Measurements from ENCODE around the gene CNNM4. TPM values are rescaled to one million over a fixed set of nuclear protein-coding genes. Genes with fewer than 3 reads are reported as not detected.

CNNM4 gene
- total RNA-seq, 1 experiment from 2014 or later = 14.0 TPM

DNA sequence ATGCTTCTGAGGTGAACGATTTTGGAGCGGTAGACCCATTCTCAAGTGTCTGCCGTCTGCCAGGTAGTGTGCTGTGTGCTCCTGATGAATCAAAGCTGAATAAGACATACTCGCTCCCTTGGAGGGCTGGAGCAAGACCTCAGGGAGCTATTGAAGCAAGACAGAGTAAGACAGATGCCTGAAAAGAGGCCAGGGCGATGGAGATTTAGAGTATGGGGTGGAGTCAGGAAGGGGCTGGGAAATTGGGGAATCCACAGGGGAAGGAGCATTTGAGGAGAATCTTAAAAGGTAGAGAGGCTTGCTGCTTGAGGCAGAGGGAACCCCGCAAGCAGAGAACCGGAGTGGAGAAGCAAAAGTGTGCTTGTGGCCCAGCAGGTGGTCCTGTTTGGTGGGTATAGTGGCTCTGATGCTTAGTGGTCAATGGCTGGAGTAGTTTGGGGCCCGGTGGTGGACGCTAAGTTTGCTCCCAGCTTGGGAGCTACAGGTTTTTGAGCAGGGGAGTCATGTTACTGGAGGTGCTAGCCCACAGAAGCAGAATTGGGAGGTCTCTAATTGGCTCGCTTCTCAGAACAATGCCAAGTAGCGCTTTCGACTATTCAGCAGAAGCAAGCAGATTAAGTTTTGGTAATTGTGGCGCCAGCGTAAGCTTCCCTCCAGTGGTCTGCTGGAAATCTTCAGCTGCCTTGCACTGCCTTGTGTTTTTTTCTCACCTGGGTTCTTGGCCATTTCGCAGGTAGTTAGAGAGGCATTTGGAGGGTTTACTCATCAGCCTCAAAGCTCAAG is 2.0 kb downstream of the CNNM4 start (continued):
- TF ChIP-seq ATF3 (CRISPR knock-in tag; conservative IDR thresholded peaks at IDR 0.05) = no peak
- TF ChIP-seq NR1H2 (CRISPR knock-in tag; IDR thresholded peaks at IDR 0.05) = no peak

DNA sequence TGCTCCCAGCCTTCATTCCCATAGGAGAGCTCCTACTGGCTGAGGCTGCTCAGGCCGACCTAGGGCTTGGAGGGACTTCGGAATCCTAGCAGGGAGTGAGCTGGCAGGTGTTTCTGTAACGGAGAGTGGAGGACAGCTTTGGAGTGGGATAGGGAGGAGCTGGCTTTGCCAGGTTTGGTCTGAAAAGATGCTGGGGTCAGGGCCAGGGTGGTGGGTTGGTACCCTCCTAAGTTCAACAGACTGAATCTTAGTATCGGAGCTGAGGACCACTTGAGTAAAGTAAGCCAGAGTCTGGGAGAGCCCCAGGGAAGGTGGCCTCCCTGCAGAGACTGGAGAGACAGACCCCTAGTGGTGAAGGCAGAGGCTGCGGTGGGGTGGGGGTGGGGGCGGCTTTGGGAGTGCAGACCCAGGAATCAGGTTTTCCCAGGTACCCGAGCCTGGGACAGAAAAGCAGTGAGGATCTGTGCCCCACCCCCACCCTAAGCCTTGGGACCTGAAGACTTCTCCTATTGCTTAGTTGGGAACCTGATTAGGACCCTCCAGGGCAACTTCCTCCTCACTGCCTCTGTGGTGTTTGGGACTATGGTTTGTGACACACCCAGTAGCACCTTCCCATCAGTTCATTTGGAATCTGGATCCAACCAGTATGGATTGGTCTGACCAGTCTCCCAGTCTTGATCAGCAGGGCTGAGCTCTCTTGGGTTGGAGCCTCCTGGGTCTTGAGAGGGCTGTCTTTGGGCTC is 3.0 kb downstream of the CNNM4 start:
- no peak for TF ChIP-seq GTF2I (CRISPR knock-in tag; conservative IDR thresholded peaks at IDR 0.05)
- TF ChIP-seq, protein P1, sequence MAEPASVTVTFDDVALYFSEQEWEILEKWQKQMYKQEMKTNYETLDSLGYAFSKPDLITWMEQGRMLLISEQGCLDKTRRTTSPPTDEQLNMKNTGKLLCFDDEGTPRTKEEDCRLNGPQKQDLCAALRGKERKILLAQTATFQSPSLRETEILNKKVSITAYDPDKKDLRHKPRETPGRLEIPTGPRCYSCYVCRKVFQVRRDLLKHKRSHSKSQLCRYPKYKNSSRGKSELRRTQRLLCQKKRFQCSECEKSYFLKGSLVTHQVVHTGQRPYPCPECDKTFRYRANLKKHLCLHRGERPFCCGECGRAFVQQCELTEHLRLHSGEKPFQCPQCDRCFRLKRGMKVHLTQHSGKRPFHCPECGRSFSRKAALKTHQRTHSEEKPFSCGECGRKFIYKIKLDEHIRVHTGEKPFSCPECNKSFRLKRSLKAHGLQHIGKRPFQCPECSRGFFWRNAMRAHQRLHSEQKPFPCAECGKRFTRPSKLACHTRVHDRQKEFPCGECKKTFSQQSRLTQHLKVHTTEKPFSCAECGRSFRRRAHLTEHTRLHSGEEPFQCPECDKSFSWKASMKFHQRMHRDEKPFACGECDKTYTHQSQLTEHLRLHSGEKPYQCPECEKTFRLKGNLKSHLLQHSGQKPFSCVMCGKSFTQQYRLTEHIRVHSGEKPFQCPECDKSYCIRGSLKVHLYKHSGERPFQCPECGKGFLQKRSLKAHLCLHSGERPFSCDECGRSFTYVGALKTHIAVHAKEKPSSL (CRISPR knock-in tag; conservative IDR thresholded peaks at IDR 0.05) = no peak
- 0 out of 2 replicates have a peak, but pooled peaks have one; percentile 19 for TF ChIP-seq MAX (CRISPR knock-in tag; IDR thresholded peaks at IDR 0.05)
- no peak for TF ChIP-seq SOX15 (CRISPR knock-in tag; IDR thresholded peaks at IDR 0.05)
- peak; percentile 11; the same call in 1 of the 2 replicates for TF ChIP-seq GABPB1 (CRISPR knock-in tag; IDR thresholded peaks at IDR 0.05)
- no peak for TF ChIP-seq PRRX2 (CRISPR knock-in tag; IDR thresholded peaks at IDR 0.05)
- TF ChIP-seq, protein P2, sequence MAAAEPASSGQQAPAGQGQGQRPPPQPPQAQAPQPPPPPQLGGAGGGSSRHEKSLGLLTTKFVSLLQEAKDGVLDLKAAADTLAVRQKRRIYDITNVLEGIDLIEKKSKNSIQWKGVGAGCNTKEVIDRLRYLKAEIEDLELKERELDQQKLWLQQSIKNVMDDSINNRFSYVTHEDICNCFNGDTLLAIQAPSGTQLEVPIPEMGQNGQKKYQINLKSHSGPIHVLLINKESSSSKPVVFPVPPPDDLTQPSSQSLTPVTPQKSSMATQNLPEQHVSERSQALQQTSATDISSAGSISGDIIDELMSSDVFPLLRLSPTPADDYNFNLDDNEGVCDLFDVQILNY (CRISPR knock-in tag; IDR thresholded peaks at IDR 0.05) = no peak
- ATAC-seq (peak; percentile 3; the same call in 1 of the 2 replicates), DNase-seq (ENCODE audit: low spot score) (peak; percentile 29)
- Mint-ChIP-seq H3K4me3 (peak overlapping the region; percentile 67), H3K36me3 (no peaks in the 10 kb centered on the region), H3K9me3 (no peaks in the 10 kb centered on the region), H3K27me3 (ENCODE audit: low read depth) (peaks cover 16% of the 10 kb centered on the region), H3K27ac (peak overlapping the region; percentile 86), H3K4me1 (peaks cover 51% of the 10 kb centered on the region)
- ChIA-PET POLR2A (interaction anchor here (0.9 to 1.8 kb wide), 2 partner anchors 10 to 53 kb away, joined by 4 to 6 read pairs; no protein-coding TSS in a partner anchor), CTCF (interaction anchor here (0.6 to 4.7 kb wide), 30 partner anchors 11 to 237 kb away, joined by 3 to 37 read pairs (median 4); partner anchors contain the start of genes ANKRD39, CNNM3, KANSL3 and LMAN2L)

- peak overlapping the region; percentile 54 for H3K27ac Mint-ChIP-seq
- DNase-seq (ENCODE audit: low spot score) = peak; percentile 32
- TF ChIP-seq RORB (CRISPR knock-in tag; IDR thresholded peaks at IDR 0.05) (no peak), PRDM15 (CRISPR knock-in tag; IDR thresholded peaks at IDR 0.05) (no peak), ZNF138 (CRISPR knock-in tag; conservative IDR thresholded peaks at IDR 0.05) (no peak), ATF3 (CRISPR knock-in tag; conservative IDR thresholded peaks at IDR 0.05) (no peak), ATF6 (CRISPR knock-in tag; IDR thresholded peaks at IDR 0.05) (no peak), ZBTB43 (CRISPR knock-in tag; IDR thresholded peaks at IDR 0.05) (no peak)
- TF ChIP-seq, protein P3, sequence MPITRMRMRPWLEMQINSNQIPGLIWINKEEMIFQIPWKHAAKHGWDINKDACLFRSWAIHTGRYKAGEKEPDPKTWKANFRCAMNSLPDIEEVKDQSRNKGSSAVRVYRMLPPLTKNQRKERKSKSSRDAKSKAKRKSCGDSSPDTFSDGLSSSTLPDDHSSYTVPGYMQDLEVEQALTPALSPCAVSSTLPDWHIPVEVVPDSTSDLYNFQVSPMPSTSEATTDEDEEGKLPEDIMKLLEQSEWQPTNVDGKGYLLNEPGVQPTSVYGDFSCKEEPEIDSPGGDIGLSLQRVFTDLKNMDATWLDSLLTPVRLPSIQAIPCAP (CRISPR knock-in tag; IDR thresholded peaks at IDR 0.05) = no peak
Measured at GRCh38 chr2:96764253-96764637, 3.5 kb downstream of the CNNM4 start.

More at GRCh38 chr2:96764253-96764637, 3.5 kb downstream of the CNNM4 start:
- Mint-ChIP-seq H3K9me3 (no peaks in the 10 kb centered on the region), H3K4me3 (peak overlapping the region; percentile 67), H3K27me3 (ENCODE audit: low read depth) (peaks cover 16% of the 10 kb centered on the region), H3K36me3 (no peaks in the 10 kb centered on the region), H3K4me1 (peaks cover 47% of the 10 kb centered on the region)
- ChIA-PET CTCF (interaction anchor here (0.6 to 4.7 kb wide), 17 partner anchors 10 to 215 kb away, joined by 3 to 37 read pairs (median 7); partner anchors contain the start of genes ANKRD39 and CNNM3), POLR2A (interaction anchor here (1.8 kb wide), 1 partner anchor 10 kb away, joined by 6 read pairs; no protein-coding TSS in a partner anchor)
- 0 out of 2 replicates have a peak, but pooled peaks have one; percentile 5 for ATAC-seq

All from WTC11 (cell line).